ENCODE measurements around the gene SEZ6L2. TPM values are rescaled to one million over a fixed set of nuclear protein-coding genes. Genes with fewer than 3 reads are reported as not detected.
A peak's percentile ranks its signal among the peaks of the same experiment; 100 is the strongest.

SEZ6L2 gene
- total and polyA plus RNA-seq, 9 of the 15 experiments (the other 6 are each of a cell fraction or from before 2014, with no cell fraction given) = 0.10 to 2.1 (median 0.72) TPM

- TF ChIP-seq E4F1 (CRISPR knock-in tag; IDR thresholded peaks at IDR 0.05; ENCODE audit: borderline replicate concordance) = no peak
- TF ChIP-seq RFX1 (IDR thresholded peaks at IDR 0.05) = no peak
- TF ChIP-seq CHCHD3 (CRISPR knock-in tag; IDR thresholded peaks at IDR 0.05) = no peak
- peak in 1 of 2 experiments; percentile 47; a peak in 1 of 4 replicates for TF ChIP-seq TRIM24 (IDR thresholded peaks at IDR 0.05)
- TF ChIP-seq NFATC3 (IDR thresholded peaks at IDR 0.05) = no peak
- peak; percentile 79 for TF ChIP-seq SMARCA4 (IDR thresholded peaks at IDR 0.05)
- TF ChIP-seq RBFOX2 (IDR thresholded peaks at IDR 0.05; ENCODE audit: low read depth, low read length) = no peak
- TF ChIP-seq CUX1 (CRISPR knock-in tag; IDR thresholded peaks at IDR 0.05) = no peak
- no peak for TF ChIP-seq DLX4 (CRISPR knock-in tag; IDR thresholded peaks at IDR 0.05)
- no peak for TF ChIP-seq FOXA3 (CRISPR knock-in tag; conservative IDR thresholded peaks at IDR 0.05 in 1 of 2, IDR thresholded peaks at IDR 0.05 in 1 of 2)
- peak; percentile 96 for TF ChIP-seq ZNF384 (IDR thresholded peaks at IDR 0.05; ENCODE audit: low read depth, low read length)
- TF ChIP-seq KHSRP (IDR thresholded peaks at IDR 0.05) = no peak
- no peak for TF ChIP-seq ZNF239 (CRISPR knock-in tag; IDR thresholded peaks at IDR 0.05)
- no peak for TF ChIP-seq SMAD3 (CRISPR knock-in tag; conservative IDR thresholded peaks at IDR 0.05)
- peak; percentile 44; the same call in 1 of the 2 replicates for TF ChIP-seq NFIC (IDR thresholded peaks at IDR 0.05)
- no peak for TF ChIP-seq ZNF589 (CRISPR knock-in tag; IDR thresholded peaks at IDR 0.05; ENCODE audit: low read depth)
- TF ChIP-seq PKNOX1 (IDR thresholded peaks at IDR 0.05) = peak; percentile 78
- no peak for TF ChIP-seq ZNF184 (CRISPR knock-in tag; IDR thresholded peaks at IDR 0.05)
- TF ChIP-seq DEAF1 (CRISPR knock-in tag; IDR thresholded peaks at IDR 0.05) = no peak
- TF ChIP-seq POLR2B (IDR thresholded peaks at IDR 0.05; ENCODE audit: low read depth, partially characterized antibody) = no peak
Observed at GRCh38 chr16:29893553-29893952, 5.8 kb downstream of the SEZ6L2 start (continued).

Data from K562 (cell line).